Loucy (cell line): ENCODE measurements around the gene BTBD19.

Source experiments
- CTCF ChIP-seq: fragments of 200-600 bp; sonication (generic); conservative IDR thresholded peaks from 2 replicates; pipeline ENCODE4 v1.5.1; 2014; ENCODE audit warnings: mild to moderate bottlenecking, antibody characterized with exemption, low read length
- EZH2phosphoT487 ChIP-seq: fragments of 200-600 bp; IDR thresholded peaks from 2 replicates; pipeline ENCODE4 v1.6.1; 2018; ENCODE audit warnings: antibody characterized with exemption, mild to moderate bottlenecking, moderate library complexity, borderline replicate concordance

- TF ChIP-seq CTCF: no peak
- no peak for TF ChIP-seq EZH2phosphoT487
Measured at GRCh38 chr1:44776730-44777068, 31.6 kb upstream of the BTBD19 start.
